NCI-H1436 treated with DMSO at 0.1 percent for 48 hours (cell line): ENCODE data around the gene GPATCH4.
"Not testable (repeated sequence)": the region's sequence is repeated elsewhere in the genome, so short reads cannot be mapped to it uniquely, and the experiment has no call there.

Experiments
- DNase-seq: peaks from one replicate; lab custom pipeline; 2025; lab: John Stamatoyannopoulos, UW

The GPATCH4 gene

DNA sequence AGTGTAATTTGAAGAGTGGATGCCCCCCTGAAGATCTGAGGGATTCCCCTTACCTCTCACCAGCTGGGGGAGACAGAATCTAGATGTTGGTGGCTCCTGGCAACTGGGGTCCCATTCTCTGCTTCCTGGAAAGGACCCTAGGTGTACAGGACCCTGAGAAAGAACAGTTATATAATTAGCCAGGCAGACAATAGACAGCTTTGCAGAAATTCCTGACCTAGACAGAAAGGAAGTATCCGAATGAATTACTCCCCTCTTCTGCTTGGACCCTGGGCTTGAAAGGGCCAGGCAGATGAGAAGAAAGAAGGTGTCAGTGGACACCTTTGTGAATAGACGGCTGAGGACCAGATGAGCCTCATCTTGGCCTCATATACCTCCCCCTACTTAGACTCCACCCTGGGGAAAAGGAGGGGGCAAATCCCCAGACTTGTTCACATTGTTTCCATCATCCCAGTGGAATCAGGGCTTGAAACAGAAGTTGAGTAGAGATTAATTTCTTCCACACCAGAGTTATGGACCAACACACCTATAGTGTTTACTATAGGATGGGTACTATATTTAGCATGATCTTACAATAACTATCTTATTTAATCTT, 27.1 kb downstream of the GPATCH4 start:
- no peak for DNase-seq

DNA sequence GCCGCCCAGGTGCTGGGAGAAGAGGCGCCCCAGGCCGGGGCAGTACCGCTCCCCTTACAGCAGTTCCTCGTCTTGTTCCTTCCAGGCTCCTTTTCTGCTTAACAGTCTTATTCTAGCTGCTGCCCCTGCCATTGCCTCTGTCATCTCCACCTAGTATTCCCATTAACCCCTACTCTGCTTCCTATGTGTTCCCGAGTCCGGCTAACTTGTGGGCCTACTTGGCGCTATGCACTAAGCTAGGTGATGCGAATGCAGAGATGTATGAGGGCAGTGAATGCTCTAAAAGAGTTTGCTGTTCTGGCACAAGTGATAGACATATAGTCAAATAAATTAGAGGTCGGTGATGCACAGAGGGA, 28.6 kb downstream of the GPATCH4 start:
- no peak for DNase-seq

DNA sequence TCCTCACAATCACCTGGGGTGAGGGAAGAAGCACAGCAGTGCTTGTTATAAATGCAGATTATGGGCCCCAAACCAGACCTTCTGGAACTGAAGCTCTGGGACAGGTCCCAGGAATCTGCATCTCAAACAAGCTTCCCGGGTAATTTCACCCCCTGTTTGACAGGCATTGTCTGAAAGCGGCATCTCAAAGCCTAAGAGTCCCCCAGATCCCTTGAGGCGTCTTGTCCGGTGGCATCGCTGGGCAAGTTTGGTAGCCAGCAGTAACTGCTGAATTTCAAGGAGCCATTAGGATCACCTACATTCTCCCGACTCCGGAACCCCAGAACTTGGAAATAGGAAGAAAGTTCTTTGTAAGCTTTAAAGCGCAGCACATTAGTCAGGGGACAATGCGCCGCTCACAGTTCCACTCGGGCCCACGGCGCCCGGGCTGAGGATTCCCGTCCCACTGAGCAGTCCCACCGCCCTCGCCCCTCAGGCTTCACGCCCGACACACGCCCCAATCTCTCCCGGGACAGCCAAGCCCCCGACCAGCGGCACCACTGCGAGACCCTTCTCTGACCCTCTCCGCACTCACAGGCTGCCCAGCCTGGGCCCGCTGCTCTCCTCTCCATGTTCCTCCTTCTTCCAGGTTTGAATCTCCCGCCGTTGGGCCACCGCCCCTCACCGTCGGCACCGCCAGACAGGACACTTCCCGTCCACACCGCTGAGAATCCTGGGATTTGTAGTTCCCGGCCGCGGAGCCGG, 29.2 kb downstream of the GPATCH4 start, which contains the start of gene IQGAP3:
IQGAP3 (minus strand) TSS at position 647 of the 744 bp plus-strand sequence; CDS start at position 611, 36 bp downstream.
- DNase-seq = no peak

DNA sequence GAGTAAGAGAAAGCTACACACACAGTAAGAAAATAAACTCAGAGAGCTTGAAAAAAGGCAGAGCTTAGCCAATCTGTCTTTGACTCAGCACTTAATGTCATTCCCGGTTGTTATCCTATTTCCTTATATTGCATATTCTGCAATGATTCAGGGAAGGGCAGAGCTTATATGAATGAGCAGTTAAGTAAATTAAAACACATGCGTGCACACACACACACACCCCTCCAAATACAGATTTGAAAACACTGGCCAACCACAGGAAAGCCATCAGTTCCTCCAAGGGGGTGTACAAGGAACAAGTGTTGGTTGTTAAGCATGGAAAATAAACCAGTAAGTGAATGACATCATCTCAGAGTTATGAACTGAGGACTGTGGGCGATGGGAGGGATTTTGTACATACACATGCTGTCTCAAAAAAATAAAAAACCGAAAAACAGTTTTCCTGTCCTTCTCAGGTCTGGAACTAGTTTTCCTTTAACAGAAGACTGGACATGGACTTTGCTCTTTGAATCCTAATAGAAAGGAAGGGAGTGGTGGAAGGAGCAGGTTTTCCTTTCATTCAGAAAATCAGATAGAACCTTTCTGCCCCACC, 29.9 kb downstream of the GPATCH4 start:
- DNase-seq = no peak

DNA sequence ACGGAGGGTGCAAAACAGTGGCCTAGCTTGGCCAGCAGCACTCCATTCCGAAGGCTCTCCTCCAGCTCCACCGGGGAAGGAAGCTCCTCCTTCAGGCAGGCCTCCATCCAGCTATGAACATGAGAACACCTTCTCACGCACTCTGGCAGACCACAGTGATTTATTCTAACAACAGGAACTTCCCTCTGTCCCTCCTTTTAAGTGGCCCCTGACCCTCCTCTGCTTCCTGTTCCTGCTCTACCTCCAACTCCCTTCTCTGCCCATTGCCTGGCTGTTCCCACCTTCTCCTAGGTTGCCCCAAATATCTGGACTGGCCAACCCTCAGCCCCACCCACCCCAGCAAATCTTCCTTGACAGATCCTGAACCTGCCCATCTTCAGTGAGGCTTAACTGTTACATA, 34.8 kb downstream of the GPATCH4 start:
- no peak for DNase-seq

DNA sequence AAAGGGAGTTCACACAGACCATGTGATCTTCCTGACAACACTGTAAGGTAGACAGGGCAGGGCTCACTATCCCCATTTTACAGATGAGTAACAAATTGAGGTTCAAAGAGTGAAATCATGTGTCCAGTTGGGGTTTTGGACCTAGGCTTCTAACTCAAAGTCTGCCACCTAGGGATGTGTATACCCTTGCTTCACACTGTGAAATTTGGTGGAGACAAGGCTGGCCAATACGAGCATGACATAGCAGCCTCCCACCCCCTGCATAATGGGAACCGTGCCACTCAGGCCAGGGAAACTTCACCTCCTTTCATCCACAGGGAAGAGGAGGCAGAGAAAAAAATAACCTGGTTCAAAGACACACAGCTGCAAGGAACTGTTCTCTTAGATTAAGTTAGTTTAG, 35.8 kb downstream of the GPATCH4 start:
- DNase-seq = no peak

DNA sequence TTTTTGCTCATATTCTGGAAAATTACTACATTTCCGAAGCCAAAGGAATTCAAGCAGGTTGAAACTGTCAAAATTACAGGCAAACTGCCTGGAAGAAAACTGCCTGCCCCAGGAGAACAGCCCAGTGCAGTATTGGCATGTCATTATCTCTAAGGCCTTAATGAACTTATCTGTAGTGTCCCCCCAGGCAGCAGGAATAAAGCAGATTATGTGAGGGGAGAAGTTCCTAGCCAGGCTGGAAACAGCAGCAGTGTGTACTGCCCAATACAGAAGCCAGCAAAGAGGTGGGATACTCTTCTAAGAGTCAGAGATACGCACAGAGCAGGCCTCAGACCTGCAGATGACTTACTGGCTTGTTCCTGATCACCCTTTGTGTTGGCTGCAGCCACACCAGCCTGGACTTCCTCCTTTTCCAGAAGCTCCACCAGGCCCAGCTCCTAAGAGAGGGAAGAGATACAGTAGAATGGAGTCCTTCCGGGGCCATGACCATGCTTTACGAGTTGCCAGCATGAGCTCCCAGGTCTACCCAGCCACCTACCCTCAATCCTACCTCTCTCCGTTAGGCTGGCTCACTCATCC, 40.6 kb downstream of the GPATCH4 start:
- no peak for DNase-seq

DNA sequence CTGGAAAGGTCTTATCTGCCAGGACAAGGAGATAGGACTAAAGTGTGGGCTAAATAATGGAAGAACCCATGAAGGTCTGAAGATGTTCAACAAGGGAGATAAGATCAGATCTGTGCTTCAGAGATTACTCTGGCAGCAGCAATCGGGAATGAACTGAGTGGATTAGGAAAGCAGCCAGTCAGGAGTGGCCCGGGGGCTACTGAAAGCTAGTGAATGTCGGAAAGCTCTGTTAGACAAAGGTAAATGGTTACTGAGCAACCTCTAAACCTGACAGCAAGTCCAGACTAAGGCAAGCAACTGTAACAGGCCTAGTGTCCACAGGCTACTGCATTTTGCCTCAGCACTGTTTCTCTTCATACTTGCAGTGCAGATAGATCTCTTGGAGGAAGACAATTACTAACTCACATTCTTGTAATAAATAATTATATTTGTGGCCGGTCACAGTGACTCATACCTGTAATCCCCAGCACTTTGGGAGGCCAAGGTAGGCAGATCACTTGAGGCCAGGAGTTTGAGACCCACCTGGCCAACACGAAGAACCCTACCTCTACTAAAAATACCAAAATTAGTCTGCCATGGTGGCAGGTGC, 41.4 kb downstream of the GPATCH4 start:
- no peak for DNase-seq

DNA sequence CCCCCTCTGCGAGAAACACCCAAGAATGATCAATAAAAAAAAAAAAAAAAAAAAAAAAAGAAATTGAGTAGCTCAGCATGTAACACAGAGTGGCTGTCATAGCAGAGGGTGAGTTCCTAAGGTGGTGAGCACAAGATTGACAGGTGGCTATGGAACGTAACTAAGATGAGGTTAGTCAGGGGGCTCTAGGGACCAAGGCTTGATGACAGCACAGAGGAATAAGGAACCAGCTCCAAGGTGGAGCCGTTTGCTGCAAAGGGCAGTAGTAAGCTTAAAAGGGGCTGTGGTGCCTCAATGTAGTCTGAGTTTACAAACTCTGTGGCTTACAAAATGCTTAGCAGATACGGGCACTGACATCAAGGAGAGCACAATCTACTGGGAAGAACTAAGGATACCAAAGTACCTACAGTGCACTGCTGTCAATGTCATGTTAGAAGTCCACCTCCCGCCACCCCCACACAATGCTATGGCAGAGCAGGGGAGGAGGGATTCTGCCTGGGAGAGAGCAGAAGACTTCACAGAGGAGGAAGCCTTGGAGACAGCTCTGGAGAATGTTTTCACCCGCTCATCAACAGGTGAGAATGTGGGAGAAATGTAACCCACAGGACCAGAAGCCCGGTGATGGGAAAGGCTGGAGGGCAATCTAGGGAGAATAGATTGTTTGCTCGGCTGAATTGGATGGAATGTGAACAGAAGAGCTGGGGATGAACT, 42.0 kb downstream of the GPATCH4 start:
- DNase-seq = no peak

DNA sequence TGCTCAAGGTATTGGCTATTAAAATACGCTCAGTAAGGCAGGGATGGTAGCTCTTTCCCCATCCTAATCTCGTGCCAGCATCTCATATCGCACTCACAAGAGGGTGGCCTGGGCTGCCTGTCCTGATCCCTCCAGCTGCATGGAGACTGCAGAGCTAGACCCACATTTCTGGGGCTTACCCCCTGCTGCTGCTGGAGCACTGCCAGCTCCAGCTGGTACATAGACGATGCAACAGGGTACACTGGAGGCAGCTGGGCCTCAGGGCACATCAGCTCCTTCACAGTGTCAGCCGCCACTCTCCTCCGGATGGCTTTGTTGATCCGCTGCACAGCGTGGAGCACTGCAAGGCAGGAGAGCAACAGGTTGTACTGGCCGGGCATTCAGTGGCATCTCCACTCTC, 44.9 kb downstream of the GPATCH4 start:
- no peak for DNase-seq

DNA sequence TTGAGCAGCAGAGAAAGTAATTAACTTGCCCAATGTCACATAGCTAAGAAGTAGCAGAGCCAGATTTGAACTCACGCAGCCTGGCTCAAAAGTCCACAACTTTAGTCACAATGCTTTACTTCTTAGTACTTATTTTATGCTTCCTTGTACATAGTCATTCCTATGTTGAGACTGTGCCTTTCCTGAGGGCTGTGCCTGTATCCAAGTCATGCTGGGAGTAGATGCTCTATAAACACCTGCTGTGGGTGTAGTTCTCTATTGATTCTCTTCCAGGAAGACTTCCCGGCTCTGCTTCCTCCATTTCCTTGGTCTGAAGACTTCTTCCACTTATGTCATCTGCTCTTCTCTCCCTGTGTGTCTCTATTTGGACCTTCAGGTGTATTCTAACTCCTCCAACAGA, 45.6 kb downstream of the GPATCH4 start:
- no peak for DNase-seq

DNA sequence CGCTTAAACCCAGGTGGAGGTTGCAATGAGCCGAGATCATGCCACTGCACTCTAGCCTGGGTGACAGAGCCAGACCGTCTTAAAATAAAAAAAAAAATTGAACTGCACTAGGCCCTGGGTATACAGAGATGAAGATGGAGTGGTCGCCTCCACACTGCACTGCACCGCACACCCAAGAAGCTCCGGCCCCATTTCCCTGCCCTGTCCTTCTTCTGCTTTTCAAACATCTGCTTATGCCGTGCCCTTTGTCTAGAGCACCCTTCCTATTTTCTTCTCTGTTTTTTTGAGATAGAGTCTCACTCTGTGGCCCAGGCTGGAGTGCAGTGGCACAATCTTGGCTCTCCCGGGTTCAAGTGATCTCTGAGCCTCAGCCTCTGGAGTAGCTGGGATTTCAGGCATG, 46.3 kb downstream of the GPATCH4 start:
- DNase-seq = no peak

DNA sequence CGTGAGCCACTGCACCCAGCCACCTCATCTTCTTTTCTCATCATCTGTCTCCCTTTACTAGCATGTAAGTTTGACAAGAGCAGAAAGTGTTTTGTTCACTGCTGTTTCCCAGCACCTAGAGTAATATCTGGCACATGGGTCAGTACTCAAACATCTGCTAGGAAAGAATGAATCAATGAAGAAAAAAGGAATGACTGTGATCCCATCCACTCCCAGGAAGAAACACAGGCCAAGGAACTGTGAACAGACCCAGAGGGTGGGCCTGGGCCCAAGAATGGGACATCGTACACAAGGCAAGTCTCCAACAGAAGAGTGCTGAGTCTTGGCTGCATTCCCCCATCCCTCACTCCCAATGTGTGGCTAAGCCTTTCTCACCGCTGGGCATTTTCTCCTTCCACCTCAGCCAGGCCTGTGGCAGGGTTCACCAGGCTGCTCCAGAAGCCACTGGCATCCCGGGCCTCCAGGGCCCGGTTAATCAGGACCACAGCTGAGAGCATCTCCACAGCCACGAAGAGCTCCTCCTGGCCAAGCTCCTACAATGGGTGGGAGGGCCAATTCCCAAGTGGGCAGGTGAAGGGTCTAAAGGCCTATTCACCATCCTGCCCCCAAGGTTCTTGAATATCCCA, 47.3 kb downstream of the GPATCH4 start:
- no peak for DNase-seq

DNA sequence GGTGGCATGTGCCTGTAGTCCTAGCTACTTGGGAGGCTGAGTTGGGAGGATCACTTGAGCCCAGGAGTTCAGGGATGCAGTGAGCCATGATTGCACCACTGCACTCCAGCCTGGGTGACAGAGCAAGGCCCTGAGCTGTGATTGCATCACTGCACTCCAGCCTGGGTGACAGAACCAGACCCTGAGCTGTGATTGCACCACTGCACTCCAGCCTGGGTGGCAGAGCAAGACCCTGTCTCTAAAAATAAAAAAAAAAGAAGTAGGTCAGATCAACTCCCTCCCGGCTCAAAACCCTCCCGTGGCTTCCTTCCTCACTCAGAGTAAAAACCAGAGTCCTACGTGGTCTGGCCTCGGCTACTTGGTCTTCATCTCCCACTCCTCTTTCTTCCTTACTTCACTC, 48.3 kb downstream of the GPATCH4 start:
- not testable (repeated sequence) for DNase-seq

DNA sequence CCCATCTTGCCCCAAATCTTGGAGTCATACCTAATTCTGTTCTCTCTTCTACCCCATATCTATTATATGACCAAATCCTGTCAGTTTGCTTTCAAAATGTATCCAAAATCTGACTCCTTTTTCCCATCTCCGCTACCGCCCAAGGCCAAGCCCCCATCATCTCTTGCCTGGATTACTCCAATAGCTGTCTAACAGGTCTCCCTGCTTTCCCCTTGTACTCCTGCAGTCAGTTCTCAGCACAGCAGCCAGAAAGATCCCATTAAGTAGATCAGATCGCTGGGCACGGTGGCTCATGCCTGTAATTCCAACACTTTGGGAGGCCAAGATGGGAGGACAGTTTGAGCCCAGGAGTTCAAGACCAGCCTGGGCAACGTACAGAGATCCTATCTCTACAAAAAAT, 48.8 kb downstream of the GPATCH4 start:
- no peak for DNase-seq

DNA sequence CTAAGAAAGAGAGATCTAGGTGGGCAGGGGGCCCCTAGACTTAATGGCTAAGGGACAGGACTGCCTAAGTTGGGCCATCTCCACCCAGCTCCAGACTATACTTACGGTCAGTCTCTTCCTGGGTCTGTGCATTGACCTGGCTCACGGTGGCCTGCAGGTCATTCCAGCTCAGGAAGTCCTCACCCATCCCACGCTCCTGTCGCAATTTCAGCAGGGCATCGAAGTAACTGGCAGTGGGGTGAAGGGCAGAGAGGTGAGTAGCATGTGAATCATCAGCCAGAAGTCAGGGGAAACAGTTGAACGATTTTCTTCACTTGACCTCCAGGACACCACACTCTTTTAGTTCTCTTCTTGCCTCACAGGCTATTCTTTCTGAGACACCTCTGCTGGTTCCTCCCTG, 49.4 kb downstream of the GPATCH4 start:
- no peak for DNase-seq

DNA sequence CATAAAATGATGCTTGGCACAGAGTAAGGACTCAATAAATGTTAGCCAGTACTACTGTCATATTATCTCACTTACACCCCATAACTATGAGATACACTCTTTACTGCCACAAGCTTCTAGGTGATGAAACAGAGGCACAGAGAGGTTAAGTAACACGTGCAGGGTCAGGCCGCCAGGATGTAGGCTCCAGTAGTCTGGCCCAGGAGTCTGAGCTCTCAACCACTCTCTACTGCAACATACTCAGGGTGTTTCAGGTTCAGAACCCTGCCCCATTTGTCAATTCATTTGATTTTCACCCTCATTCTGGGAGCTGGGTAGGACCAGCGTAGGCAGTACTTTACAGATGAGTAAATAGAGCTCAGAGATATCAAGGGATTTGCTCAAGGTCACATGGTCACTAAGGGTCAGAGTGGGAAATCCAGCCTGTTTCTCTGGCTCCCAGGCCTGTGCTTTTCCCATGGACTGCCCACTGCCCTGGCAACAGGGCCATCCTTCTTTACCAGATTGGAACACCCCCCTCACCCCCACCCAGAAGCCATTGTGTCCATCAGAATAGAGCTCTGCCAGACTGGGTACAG, 50.1 kb downstream of the GPATCH4 start:
- no peak for DNase-seq

DNA sequence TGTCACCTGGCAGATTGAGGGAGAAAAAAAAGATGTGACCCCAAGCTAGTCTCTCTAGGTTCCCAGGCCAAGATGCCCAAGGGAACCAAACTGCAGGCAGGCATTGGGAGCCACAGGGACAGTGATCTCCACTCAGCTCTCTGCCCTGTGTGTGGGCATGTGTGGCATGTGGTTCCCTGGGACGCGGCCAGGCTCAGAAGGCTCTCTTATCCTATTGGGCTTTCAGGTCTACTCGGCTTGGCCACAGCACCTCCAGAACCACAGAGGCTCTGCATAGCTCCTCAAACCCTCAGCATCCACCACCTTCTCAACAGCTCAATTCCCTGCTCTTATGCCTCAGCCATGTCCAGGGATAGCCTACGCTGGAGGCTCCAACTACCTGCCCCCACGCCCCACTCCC, 50.9 kb downstream of the GPATCH4 start:
- no peak for DNase-seq

DNA sequence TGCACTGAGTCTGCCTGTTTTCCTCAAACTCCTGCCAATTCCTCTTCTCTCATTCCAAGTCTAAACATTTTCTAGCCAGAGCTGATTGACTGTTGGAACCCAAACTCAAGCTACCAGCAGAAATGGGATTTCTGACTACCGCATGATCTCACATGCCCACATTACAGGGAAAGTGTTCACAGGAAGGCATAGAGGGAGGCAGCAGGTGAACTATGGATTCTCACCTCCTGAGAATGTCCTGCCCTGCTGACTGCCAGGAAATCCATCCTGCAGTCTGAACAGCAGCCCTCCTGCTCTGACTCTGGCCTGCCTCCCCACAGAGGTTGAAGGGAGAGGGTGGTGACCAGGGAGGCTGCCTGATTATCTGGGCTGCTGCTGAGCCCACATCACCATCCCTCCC, 51.4 kb downstream of the GPATCH4 start:
- DNase-seq = no peak

DNA sequence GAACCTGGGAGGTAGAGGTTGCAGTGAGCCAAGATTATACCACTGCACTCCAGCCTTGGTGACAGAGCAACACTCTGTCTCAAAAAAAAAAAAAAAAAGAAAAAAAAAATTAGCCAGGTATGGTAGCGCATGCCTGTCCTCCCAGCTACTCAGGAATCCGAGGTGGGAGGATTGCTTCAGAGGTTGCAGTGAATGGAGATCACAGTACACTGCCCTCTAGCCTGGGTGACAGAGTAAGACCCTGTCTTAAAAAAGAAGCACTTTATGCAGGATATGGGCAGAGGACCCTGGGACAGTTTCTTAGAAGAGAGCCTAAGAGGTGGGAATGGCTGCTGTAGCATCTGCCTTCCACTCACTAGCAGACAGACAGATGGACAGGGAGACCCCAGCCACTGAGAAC, 51.9 kb downstream of the GPATCH4 start:
- DNase-seq = no peak

DNA sequence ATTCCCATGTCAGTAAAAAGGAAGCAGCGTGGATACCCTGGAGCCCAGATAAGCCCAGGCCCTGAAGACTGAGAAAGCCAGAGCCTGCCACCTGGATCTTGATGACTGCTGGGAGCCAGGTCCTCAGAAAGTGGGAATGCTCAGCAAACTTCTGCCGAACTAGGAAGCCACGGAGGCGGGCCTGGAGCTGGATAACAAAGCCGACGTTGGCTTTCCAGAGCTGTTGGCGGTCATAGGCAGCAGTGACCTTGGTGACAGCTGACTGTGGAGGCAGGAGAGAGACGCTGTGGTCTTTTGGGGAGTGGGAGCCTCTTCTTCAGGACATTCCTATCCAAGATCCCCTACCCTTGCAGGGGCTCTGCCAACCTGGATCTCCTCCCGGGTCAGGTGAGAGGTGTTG, 53.3 kb downstream of the GPATCH4 start:
- no peak for DNase-seq
